RWPE2 (cell line): ENCODE results near the gene TOP2A.

ENCODE experiments used
- ATAC-seq: fragments of 200-7000 bp; cut with Tn5 transposase; 3 replicates; pipeline ENCODE4 v1.9.1; 2021; ENCODE audit warnings: low read depth
- DNase-seq: peaks from one replicate; pipeline ENCODE4 v3.0.0-alpha.2; 2020; ENCODE audit warnings: low spot score
- H3K27ac ChIP-seq: fragments of 450-650 bp; 2 replicates; pipeline ENCODE4 v1.5.1; 2017; ENCODE audit warnings: mild to moderate bottlenecking; ENCODE audit not compliant: poor library complexity, severe bottlenecking
- H3K27me3 ChIP-seq: fragments of 250-450 bp; sonication (Bioruptor Pico); 2 replicates; pipeline ENCODE4 v1.5.1; 2021; ENCODE audit warnings: mild to moderate bottlenecking, moderate library complexity; ENCODE audit not compliant: insufficient read depth, poor library complexity, severe bottlenecking
- H3K36me3 ChIP-seq: fragments of 250-450 bp; sonication (Bioruptor Pico); 2 replicates; pipeline ENCODE4 v1.5.1; 2020; ENCODE audit warnings: low read depth, mild to moderate bottlenecking, moderate library complexity
- H3K4me1 ChIP-seq: fragments of 250-450 bp; sonication (Bioruptor Pico); 2 replicates; pipeline ENCODE4 v1.5.1; 2021; ENCODE audit warnings: mild to moderate bottlenecking, moderate library complexity; ENCODE audit not compliant: insufficient read depth, poor library complexity, severe bottlenecking
- H3K4me3 ChIP-seq: fragments of 250-450 bp; sonication (Bioruptor Pico); 2 replicates; pipeline ENCODE4 v1.5.1; 2021; ENCODE audit warnings: mild to moderate bottlenecking, moderate library complexity; ENCODE audit not compliant: severe bottlenecking
- H3K9me3 ChIP-seq: fragments of 250-450 bp; sonication (Bioruptor Pico); 2 replicates; pipeline ENCODE4 v1.5.1; 2021; ENCODE audit warnings: mild to moderate bottlenecking, moderate library complexity; ENCODE audit not compliant: severe bottlenecking
- CTCF ChIP-seq: fragments of 450-650 bp; IDR thresholded peaks from one replicate; pipeline ENCODE4 v1.5.1; 2017; ENCODE audit warnings: mild to moderate bottlenecking, moderate library complexity; ENCODE audit not compliant: poor library complexity, severe bottlenecking

Gene TOP2A

DNA sequence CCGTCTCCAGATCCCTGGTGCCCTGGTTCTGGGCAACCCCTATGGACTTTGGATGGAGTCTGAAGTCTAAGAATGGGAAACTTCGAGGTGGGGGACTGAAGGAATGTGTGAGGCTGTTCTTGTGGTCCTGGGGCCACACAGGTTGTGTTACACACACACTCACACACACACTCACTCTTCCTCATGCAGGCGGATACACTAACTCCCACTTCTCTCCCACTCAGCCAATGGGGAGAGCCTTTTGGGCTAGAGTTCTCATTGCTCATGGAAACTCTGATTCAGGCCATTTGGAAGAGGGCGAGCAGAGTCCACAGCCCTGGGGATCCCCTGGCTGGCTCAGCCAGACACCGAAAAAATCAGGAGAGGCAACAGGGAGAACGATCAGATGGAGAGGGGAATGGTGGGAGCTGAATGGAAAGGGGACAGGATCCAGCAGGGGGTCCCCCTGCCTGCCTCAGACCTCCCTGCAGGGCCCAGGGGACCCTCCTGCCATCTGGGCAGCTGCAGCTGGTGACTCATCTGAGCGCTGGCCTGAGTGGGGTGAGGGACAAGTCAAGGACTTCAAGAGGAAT lies 34.6 kb upstream of the TOP2A start:
- no peak for ATAC-seq
- H3K9me3 ChIP-seq: no peaks in the 10 kb centered on the region
- no peak for TF ChIP-seq CTCF
- no peak overlapping the region for H3K27ac ChIP-seq
- no peak for DNase-seq
- no peaks in the 10 kb centered on the region for H3K27me3 ChIP-seq
- no peaks in the 10 kb centered on the region for H3K4me1 ChIP-seq
- H3K36me3 ChIP-seq: no peaks in the 10 kb centered on the region; the same call in 1 of the 2 replicates
- no peak overlapping the region for H3K4me3 ChIP-seq

DNA sequence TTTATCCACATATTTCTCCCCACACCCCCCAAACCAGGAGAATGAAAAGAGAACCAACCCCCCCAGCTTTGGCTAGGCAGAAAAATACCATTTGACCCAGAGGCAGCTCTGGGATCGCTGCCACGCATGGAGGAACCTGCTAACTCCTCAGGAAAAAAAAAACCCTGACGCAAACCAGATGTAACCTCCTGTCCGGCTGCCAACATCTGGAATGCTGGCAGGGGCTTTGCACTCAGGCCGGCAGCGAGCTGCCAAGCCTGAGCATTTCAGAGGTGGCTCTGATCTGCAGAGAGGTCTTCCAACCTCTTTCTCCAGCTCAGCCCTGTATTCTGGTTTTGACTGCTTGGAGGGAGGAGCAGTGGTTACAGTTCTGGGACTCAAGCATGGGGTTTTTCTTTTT lies 33.7 kb upstream of the TOP2A start:
- DNase-seq (no peak), ATAC-seq (no peak)
- Histone ChIP-seq H3K27ac (no peak overlapping the region), H3K27me3 (no peaks in the 10 kb centered on the region), H3K9me3 (no peaks in the 10 kb centered on the region), H3K36me3 (no peaks in the 10 kb centered on the region; the same call in 1 of the 2 replicates), H3K4me1 (no peaks in the 10 kb centered on the region), H3K4me3 (no peak overlapping the region)
- TF ChIP-seq CTCF: no peak

GRCh38 chr17:40450175-40450574 lies 32.5 kb upstream of the TOP2A start:
- Histone ChIP-seq H3K36me3 (no peaks in the 10 kb centered on the region; the same call in 1 of the 2 replicates), H3K9me3 (no peaks in the 10 kb centered on the region), H3K27me3 (no peaks in the 10 kb centered on the region), H3K27ac (no peak overlapping the region), H3K4me3 (no peak overlapping the region), H3K4me1 (no peaks in the 10 kb centered on the region)
- DNase-seq (no peak), ATAC-seq (peak; percentile 44; the same call in 1 of the 3 replicates)
- TF ChIP-seq CTCF: peak; percentile 67

DNA sequence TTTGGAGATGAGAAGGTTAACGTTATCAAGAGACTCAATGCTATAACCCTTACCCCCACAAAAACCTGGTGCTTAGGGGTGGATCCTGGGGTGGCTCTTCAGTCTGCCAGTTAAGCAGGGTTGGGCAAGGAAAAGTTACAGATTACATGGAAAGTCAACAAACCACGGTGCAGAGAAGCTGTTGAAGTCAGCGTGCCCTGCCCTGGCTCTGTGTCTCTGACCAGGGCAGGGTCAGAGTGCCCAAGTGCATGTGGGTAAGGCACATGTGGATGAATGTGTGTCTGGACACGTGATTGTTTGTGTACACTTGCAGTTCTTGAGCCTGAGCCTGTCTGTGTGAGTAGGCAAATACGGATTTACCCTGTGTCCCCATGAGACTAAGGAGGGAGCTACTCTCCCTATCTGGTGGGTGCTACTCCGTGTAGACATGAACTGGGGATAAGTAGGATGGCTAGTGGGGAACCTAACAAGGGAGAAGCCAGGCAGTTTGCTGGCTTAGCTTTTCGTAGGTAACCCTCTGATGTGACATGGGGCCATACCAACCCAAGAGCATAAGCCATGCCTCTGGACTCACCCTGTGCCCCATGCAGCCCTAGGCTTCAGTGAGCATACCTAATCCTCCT lies 31.1 kb upstream of the TOP2A start:
- DNase-seq: no peak
- Histone ChIP-seq H3K27ac (no peak overlapping the region), H3K4me1 (no peaks in the 10 kb centered on the region), H3K9me3 (no peaks in the 10 kb centered on the region), H3K27me3 (no peaks in the 10 kb centered on the region), H3K36me3 (no peaks in the 10 kb centered on the region), H3K4me3 (no peak overlapping the region)
- no peak for TF ChIP-seq CTCF
- ATAC-seq: no peak

GRCh38 chr17:40448213-40448638 lies 30.5 kb upstream of the TOP2A start:
- Histone ChIP-seq H3K4me3 (no peak overlapping the region), H3K27ac (no peak overlapping the region), H3K4me1 (no peaks in the 10 kb centered on the region), H3K36me3 (no peaks in the 10 kb centered on the region), H3K27me3 (no peaks in the 10 kb centered on the region), H3K9me3 (no peaks in the 10 kb centered on the region)
- ATAC-seq (no peak), DNase-seq (no peak)
- TF ChIP-seq CTCF: no peak
